Smooth muscle cell (in vitro differentiated cells): ENCODE results near the gene FOSL1. TPM values are rescaled to one million over a fixed set of nuclear protein-coding genes. Genes with fewer than 3 reads are reported as not detected.
A peak's percentile ranks its signal among the peaks of the same experiment; 100 is the strongest.
"Not testable (repeated sequence)": the region's sequence is repeated elsewhere in the genome, so short reads cannot be mapped to it uniquely, and the experiment has no call there.

ENCODE experiments used
- DNase-seq: peaks from one replicate; lab custom pipeline; 2025; ENCODE audit not compliant: unreplicated experiment; lab: John Stamatoyannopoulos, UW
- H2AFZ ChIP-seq: fragments of 200-600 bp; sonication (generic); 2 replicates; pipeline ENCODE4 v1.6.0; 2016; ENCODE audit warnings: antibody characterized with exemption, low read depth, mild to moderate bottlenecking
- H3F3A ChIP-seq: fragments of 200-600 bp; sonication (generic); 2 replicates; pipeline ENCODE4 v1.6.0; 2017; ENCODE audit warnings: antibody characterized with exemption, low read depth
- H3K27ac ChIP-seq: fragments of 200-600 bp; sonication (generic); 2 replicates; pipeline ENCODE4 v1.5.1; 2016; ENCODE audit warnings: low read depth, mild to moderate bottlenecking
- H3K27me3 ChIP-seq: fragments of 200-600 bp; sonication (generic); 2 replicates; pipeline ENCODE4 v1.6.1; 2016; ENCODE audit warnings: low read depth, mild to moderate bottlenecking
- H3K36me3 ChIP-seq: fragments of 200-600 bp; sonication (generic); 2 replicates; pipeline ENCODE4 v1.5.1; 2016; ENCODE audit warnings: low read depth
- H3K4me1 ChIP-seq: fragments of 200-600 bp; sonication (generic); 2 replicates; pipeline ENCODE4 v1.5.1; 2016; ENCODE audit warnings: low read depth
- H3K4me2 ChIP-seq: fragments of 200-600 bp; sonication (generic); 2 replicates; pipeline ENCODE4 v1.6.0; 2016; ENCODE audit warnings: mild to moderate bottlenecking
- H3K4me3 ChIP-seq: fragments of 200-600 bp; sonication (generic); 2 replicates; pipeline ENCODE4 v1.5.1; 2016; ENCODE audit warnings: mild to moderate bottlenecking
- H3K79me2 ChIP-seq: fragments of 200-600 bp; sonication (generic); 2 replicates; pipeline ENCODE4 v1.6.0; 2016; ENCODE audit warnings: low read depth, mild to moderate bottlenecking
- H3K9ac ChIP-seq: fragments of 200-600 bp; sonication (generic); 2 replicates; pipeline ENCODE4 v1.6.0; 2016; ENCODE audit warnings: low read depth
- H3K9me3 ChIP-seq: fragments of 200-600 bp; sonication (generic); replicated peaks from 2 replicates; pipeline ENCODE4 v1.5.1; 2016; ENCODE audit warnings: low read depth
- H4K20me1 ChIP-seq: fragments of 200-600 bp; sonication (generic); 2 replicates; pipeline ENCODE4 v1.6.0; 2016; ENCODE audit warnings: low read depth
- CTCF ChIP-seq: fragments of 200-600 bp; sonication (generic); IDR thresholded peaks from 2 replicates; pipeline ENCODE4 v1.5.1; 2017; ENCODE audit warnings: borderline replicate concordance, mild to moderate bottlenecking, antibody characterized with exemption; ENCODE audit not compliant: insufficient read depth, poor library complexity, severe bottlenecking
- WGBS: methylation state at CpG from one replicate; pipeline ENCODE4 v1.1.7; 2016; ENCODE audit warnings: low lambda C conversion rate; 5-methylcytosine and 5-hydroxymethylcytosine counted together
- polyA plus RNA-seq: library from polyadenylated mRNA; unstranded; fragments of >200 nt; fragmentation: Nextera tagmentation; extraction: Ambion mirVana; gene quantifications from 2 replicates; pipeline ENCODE4 v1.2.1, GENCODE V29; 2016
- total RNA-seq: library from RNA; depleted of rRNA; stranded (reverse); fragments of >200 nt; gene quantifications from 2 replicates; pipeline ENCODE4 v1.2.3, GENCODE V29; 2014

FOSL1 gene
- total and polyA plus RNA-seq, 2 experiments from 2014 or later = 15.8 to 26.1 TPM

- Histone ChIP-seq H3K79me2 (peaks cover 70% of the 10 kb centered on the region), H3K27ac (no peak overlapping the region)
- no peak for TF ChIP-seq CTCF
Measured at GRCh38 chr11:65895482-65895981, 4.7 kb downstream of the FOSL1 start.

GRCh38 chr11:65894034-65894591, 6.1 kb downstream of the FOSL1 start:
- Histone ChIP-seq H3K27ac (no peak overlapping the region), H4K20me1 (peaks cover 66% of the 10 kb centered on the region), H3K4me2 (no peak overlapping the region), H3K4me1 (peaks cover 17% of the 10 kb centered on the region), H3K9me3 (no peaks in the 10 kb centered on the region), H3K4me3 (no peak overlapping the region), H2AFZ (no peak overlapping the region), H3K36me3 (no peaks in the 10 kb centered on the region), H3K79me2 (peaks cover 65% of the 10 kb centered on the region), H3K9ac (no peak overlapping the region), H3K27me3 (no peaks in the 10 kb centered on the region), H3F3A (peaks cover 10% of the 10 kb centered on the region)
- 93% methylated on average over 16 of the region's 16 CpGs for WGBS
- TF ChIP-seq CTCF = no peak
- DNase-seq = no peak

More at GRCh38 chr11:65895482-65895981, 4.7 kb downstream of the FOSL1 start:
- Histone ChIP-seq H3K36me3 (no peaks in the 10 kb centered on the region), H3K9ac (no peak overlapping the region), H3K27me3 (no peaks in the 10 kb centered on the region), H3K9me3 (no peaks in the 10 kb centered on the region), H2AFZ (no peak overlapping the region), H3K4me1 (peaks cover 11% of the 10 kb centered on the region), H3K4me3 (no peak overlapping the region), H4K20me1 (peaks cover 72% of the 10 kb centered on the region), H3K4me2 (no peak overlapping the region), H3F3A (peaks cover 7% of the 10 kb centered on the region)
- 90% methylated on average over 5 of the region's 5 CpGs for WGBS
- DNase-seq = no peak

GRCh38 chr11:65892661-65893317, 7.4 kb downstream of the FOSL1 start:
- H4K20me1 ChIP-seq = peaks cover 60% of the 10 kb centered on the region

GRCh38 chr11:65892137-65892540, 8.0 kb downstream of the FOSL1 start:
- not testable (repeated sequence) for H3K36me3 ChIP-seq, H2AFZ ChIP-seq, H3K9ac ChIP-seq, DNase-seq, H3K27ac ChIP-seq, H3K9me3 ChIP-seq, H3K27me3 ChIP-seq
- Histone ChIP-seq H3K4me2 (peak overlapping the region; percentile 97), H4K20me1 (peaks cover 55% of the 10 kb centered on the region), H3K4me1 (peaks cover 22% of the 10 kb centered on the region), H3K79me2 (peaks cover 53% of the 10 kb centered on the region), H3F3A (peaks cover 16% of the 10 kb centered on the region), H3K4me3 (peak overlapping the region; percentile 67)
- 87% methylated on average over 5 of the region's 5 CpGs for WGBS

More at GRCh38 chr11:65892661-65893317, 7.4 kb downstream of the FOSL1 start:
- peaks cover 52% of the 10 kb centered on the region for H3K79me2 ChIP-seq
- WGBS = 92% methylated on average over 10 of the region's 10 CpGs
- peaks cover 15% of the 10 kb centered on the region for H3F3A ChIP-seq
- no peaks in the 10 kb centered on the region for H3K36me3 ChIP-seq
- H3K27ac ChIP-seq = no peak overlapping the region
- no peak overlapping the region for H2AFZ ChIP-seq
- peaks cover 17% of the 10 kb centered on the region for H3K4me1 ChIP-seq
- H3K9me3 ChIP-seq = no peaks in the 10 kb centered on the region
- no peak for DNase-seq
- H3K4me2 ChIP-seq = peak overlapping the region; percentile 97
- no peak overlapping the region for H3K9ac ChIP-seq
- no peak overlapping the region for H3K4me3 ChIP-seq
- TF ChIP-seq CTCF = no peak
- H3K27me3 ChIP-seq = no peaks in the 10 kb centered on the region
